CD4-positive, alpha-beta T cell treated with Interleukin-21 for 1 hour (primary cell): ENCODE results near the gene PURA.

Experiments
- DNase-seq: peaks from one replicate; pipeline ENCODE4 v3.0.0-alpha.2; 2020

Gene PURA

GRCh38 chr5:140113699-140114263 is at the start of gene PURA:
PURA (plus strand) TSS chr5:140114109; CDS start chr5:140114182, 73 bp downstream.
- DNase-seq: peak; percentile 98

- DNase-seq: no peak
These were observed 41.1 kb upstream of the PURA start for GRCh38 chr5:140072812-140073211.

- DNase-seq: peak; percentile 54
These were observed 40.6 kb upstream of the PURA start for GRCh38 chr5:140073296-140073695.

DNA sequence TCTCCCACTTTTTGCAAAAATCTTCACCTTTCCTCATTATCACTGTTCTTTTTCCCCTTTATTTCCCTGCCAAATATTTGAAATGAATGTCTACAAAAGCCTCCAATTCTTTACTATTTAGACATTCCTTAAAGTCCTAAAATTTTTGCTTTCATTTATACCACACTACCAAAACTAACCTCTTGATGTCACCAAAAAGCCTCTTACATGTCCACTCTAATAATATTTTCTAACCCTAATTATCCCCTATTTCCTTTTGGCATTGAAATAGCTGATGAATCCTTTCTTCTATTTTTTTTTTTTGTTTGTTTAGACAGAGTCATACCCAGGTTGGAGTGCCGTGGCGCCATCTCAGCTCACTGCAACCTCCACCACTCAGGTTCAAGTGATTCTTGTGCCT is 38.5 kb upstream of the PURA start:
- no peak for DNase-seq

DNA sequence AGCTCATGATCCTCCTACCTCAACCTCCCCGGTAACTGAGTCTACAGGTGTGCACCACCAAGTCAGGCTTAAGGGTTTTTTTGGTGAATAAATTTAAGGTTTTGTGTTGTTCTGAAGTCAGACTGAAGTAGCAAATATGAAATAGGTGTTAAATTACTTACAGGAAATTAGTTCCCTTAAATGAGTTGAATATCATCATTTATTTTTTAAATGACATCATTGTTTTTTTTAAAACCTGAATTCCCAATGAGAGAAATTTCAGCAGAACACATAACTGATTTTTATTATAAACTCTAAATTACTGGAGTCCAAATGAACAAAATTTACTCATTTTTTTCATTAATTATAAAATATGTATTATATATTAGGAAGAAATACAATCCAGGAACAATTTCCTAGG is 37.8 kb upstream of the PURA start:
- DNase-seq: no peak

- DNase-seq: no peak
These were observed 37.1 kb upstream of the PURA start for GRCh38 chr5:140076788-140077187.

DNA sequence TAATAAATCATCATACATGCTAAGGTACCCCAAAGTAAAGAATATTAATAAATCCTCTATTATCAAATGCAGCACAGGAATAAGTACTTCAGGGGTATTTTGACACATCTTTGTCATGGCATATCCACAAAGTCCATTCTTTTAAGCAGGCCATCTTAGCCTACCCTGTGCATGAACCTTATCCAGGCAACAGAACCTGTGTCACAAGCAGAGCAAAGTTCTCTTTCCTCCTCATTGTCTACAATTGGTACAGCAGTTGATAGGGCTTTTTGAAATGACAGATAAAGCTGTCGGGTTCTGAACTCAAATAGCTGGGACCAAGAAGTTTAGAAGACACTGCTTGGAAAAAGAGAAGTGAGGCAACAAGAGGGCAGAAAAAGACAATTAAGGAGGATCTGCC is 30.8 kb upstream of the PURA start:
- DNase-seq: no peak

GRCh38 chr5:140083650-140084049 is 30.3 kb upstream of the PURA start:
- DNase-seq: no peak

GRCh38 chr5:140084541-140084940 is 29.4 kb upstream of the PURA start:
- no peak for DNase-seq

GRCh38 chr5:140090251-140090650 is 23.7 kb upstream of the PURA start:
- no peak for DNase-seq

- DNase-seq: no peak
These were observed 20.7 kb upstream of the PURA start for GRCh38 chr5:140093179-140093578.

- DNase-seq: no peak
These were observed 20.0 kb upstream of the PURA start for GRCh38 chr5:140093866-140094265.

GRCh38 chr5:140094889-140095288 is 19.0 kb upstream of the PURA start:
- no peak for DNase-seq

GRCh38 chr5:140101179-140101578 is 12.7 kb upstream of the PURA start:
- DNase-seq: no peak

- no peak for DNase-seq
These were observed 10.8 kb upstream of the PURA start for GRCh38 chr5:140103154-140103553.

GRCh38 chr5:140104100-140104499 is 9.8 kb upstream of the PURA start:
- no peak for DNase-seq

GRCh38 chr5:140106101-140106500 is 7.8 kb upstream of the PURA start:
- no peak for DNase-seq

DNA sequence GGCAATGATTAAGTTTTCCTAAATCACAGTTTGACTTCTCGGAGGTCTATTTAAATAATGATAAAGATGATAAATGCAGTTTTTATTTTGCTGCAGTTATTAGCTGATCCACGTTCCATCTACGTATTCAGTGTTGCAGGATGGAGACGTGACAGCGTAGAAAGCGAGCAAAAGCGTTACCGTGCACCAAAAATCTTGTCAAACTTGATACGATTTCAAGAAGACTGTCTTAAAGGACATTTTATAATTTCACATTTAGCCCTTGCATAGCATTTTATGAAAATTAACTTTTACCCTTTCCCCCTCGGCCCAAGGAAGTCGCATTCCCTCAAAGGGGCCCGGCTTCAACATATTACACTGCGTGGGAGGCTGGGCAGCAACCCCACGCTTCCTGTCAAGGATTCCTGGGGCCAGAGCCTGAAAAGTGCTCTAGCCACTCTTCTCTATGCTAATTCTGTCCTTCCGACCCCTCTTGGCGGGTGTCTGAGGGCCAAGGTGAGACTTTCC is 7.1 kb upstream of the PURA start:
- no peak for DNase-seq

DNA sequence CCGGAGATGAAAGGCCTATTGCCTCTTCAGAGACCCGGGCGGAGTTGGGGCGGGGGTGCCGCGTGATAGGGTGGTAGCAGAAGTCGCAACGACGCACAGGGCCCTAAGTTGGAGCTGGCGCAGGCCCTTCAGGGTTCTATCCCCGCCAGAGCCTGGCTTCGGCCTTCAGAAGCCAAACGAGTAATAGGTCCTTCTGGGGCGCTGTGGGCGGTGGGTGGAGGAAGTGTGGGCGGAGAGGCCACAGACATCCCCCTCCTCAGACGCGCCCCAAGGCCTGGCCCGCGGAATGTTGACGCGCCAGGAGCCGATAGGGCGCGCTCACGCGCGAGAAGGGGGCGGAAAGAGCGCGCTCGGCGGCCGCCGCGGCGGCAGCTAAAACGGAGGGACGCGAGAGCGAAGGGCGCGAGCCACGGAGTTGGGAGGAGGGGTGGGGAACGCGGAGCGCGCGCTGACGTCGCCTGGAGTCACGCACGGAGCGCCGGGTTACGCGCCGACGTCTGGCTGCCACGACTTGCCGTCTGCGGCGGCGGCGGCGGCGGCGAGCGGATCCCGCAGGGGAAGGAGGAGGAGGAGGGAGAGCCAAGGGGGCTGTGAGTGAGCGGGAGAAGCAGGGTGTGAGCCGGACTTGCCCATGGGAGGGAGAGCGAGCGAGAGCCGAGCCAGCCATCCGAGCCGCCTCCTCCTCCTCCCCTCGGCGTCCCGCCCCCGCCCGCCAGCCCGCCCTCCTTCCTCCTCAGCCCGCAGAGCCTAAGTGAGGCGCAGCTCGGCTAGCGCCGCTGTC is 6.4 kb upstream of the PURA start:
- DNase-seq: peak; percentile 95

DNA sequence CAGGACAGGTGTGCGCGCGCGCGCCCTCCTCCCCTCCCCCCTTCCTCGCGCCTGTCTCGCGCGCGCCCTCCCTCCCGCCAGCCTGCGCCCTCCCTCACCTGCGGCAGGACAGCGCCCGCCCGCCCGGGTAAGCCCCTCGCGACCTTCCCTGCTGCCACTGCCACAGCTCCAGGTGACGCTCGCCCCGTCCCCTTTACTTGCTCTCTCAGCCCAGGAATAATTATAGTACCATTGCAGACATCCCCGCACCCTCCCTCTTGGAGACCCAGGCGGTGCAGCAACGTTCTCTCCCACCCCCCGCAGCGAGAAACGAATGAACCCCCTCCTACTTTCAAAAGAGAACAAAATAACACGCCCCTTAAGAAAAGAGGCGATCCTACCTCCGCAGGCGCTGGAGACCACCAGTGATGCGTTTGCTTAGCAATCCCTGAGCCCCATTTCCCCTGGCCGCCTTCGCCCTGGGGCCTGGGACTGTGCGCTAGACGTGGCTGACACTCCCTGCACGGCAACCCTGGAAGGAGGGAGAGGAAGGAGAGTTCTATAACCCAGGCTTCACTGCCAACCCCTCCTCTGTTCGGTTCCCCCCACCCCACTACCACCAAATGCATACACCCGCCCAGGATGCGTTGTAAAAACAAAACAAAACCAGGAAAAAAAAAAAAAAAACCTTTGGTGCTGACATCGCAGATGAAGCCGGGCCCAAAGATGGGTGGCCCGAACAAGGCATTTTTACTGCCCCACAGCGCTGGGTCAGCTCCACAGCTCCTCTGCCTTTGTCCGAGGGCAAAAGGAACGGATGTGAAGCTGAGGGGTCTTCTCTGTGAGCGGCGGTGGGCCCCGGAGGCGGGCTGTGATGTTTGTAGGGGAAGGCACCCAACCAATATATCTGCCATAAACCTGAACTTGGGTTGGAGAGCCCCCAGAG is 5.6 kb upstream of the PURA start:
- no peak for DNase-seq

DNA sequence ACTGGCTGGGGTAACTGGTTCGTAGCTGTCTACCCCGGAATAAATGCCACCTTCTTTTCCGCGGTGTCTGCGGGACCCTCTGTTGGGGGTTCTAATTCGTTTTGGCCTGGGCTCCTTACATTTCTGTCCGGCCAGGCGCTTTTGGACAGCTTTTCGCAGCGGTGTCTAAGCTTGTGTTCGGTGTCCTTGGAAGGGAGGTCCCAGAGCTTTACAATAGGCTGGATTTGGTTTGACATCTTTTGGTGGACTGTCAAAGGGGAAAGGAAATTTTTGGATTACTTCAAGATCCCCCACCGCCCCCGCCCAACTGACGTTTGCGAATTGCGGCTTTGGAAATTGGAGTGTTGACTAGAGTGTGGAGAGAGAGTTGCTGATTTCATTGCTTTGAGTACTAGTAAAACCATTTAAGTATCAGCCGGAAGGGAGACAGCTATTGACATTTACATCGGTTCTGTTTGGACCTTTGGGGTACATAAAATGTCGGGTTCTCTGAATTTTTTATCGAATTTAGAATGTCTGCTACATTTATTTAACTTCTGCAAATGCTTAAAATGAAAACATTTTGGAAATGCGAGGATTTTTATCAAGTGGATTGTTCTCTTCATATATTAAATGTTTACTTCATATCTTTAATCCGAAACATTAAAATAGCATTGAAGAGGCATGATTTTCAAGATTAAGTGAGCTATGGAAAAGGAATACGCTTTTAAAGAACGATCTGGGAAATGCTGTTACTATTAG is 4.7 kb upstream of the PURA start:
- no peak for DNase-seq

- DNase-seq: no peak
These were observed 3.9 kb upstream of the PURA start for GRCh38 chr5:140109759-140110645.
